ENCODE measurements around the gene ANKDD1A.

ANKDD1A gene

GRCh38 chr15:64895285-64896065 is 16.2 kb upstream of the ANKDD1A start:
- no peak for DNase-seq (ENCODE audit: low spot score)

GRCh38 chr15:64896371-64897069 is 15.2 kb upstream of the ANKDD1A start:
- DNase-seq (ENCODE audit: low spot score) = no peak

GRCh38 chr15:64897345-64897985 is 14.2 kb upstream of the ANKDD1A start:
- no peak for DNase-seq (ENCODE audit: low spot score)

GRCh38 chr15:64898406-64898805 is 13.3 kb upstream of the ANKDD1A start:
- no peak for DNase-seq (ENCODE audit: low spot score)

- DNase-seq (ENCODE audit: low spot score) = no peak
Measured at GRCh38 chr15:64901141-64901540, 10.6 kb upstream of the ANKDD1A start.

GRCh38 chr15:64901914-64902313 is 9.8 kb upstream of the ANKDD1A start:
- DNase-seq (ENCODE audit: low spot score) = no peak

GRCh38 chr15:64902863-64903262 is 8.8 kb upstream of the ANKDD1A start:
- DNase-seq (ENCODE audit: low spot score) = no peak

GRCh38 chr15:64903326-64903950 is 8.3 kb upstream of the ANKDD1A start:
- no peak for DNase-seq (ENCODE audit: low spot score)

- DNase-seq (ENCODE audit: low spot score) = no peak
Measured at GRCh38 chr15:64904189-64904588, 7.5 kb upstream of the ANKDD1A start.

GRCh38 chr15:64905119-64905831 is 6.4 kb upstream of the ANKDD1A start:
- peak; percentile 88 for DNase-seq (ENCODE audit: low spot score)

- DNase-seq (ENCODE audit: low spot score) = no peak
Measured at GRCh38 chr15:64905941-64906340, 5.8 kb upstream of the ANKDD1A start.

- DNase-seq (ENCODE audit: low spot score) = no peak
Measured at GRCh38 chr15:64906402-64906801, 5.3 kb upstream of the ANKDD1A start.

- no peak for DNase-seq (ENCODE audit: low spot score)
Measured at GRCh38 chr15:64907991-64908390, 3.7 kb upstream of the ANKDD1A start.

GRCh38 chr15:64909546-64909945 is 2.2 kb upstream of the ANKDD1A start:
- DNase-seq (ENCODE audit: low spot score) = no peak

GRCh38 chr15:64912379-64913325 is 950 bp downstream of the ANKDD1A start:
- no peak for DNase-seq (ENCODE audit: low spot score)

- no peak for DNase-seq (ENCODE audit: low spot score)
Measured at GRCh38 chr15:64915518-64916227, 4.0 kb downstream of the ANKDD1A start.

GRCh38 chr15:64916365-64916764 is 4.7 kb downstream of the ANKDD1A start:
- no peak for DNase-seq (ENCODE audit: low spot score)

GRCh38 chr15:64917211-64917610 is 5.5 kb downstream of the ANKDD1A start:
- DNase-seq (ENCODE audit: low spot score) = no peak

- no peak for DNase-seq (ENCODE audit: low spot score)
Measured at GRCh38 chr15:64919721-64920120, 8.0 kb downstream of the ANKDD1A start.

GRCh38 chr15:64921711-64922110 is 10.0 kb downstream of the ANKDD1A start:
- DNase-seq (ENCODE audit: low spot score) = no peak
